PC-9 (cell line): ENCODE results near the gene DNAJC2.

Experiments used
- CTCF ChIP-seq: fragments of 200-600 bp; sonication (generic); conservative IDR thresholded peaks from 2 replicates; pipeline ENCODE4 v1.6.1; 2017; ENCODE audit warnings: mixed run types, antibody characterized with exemption, mild to moderate bottlenecking, moderate library complexity
- EZH2 ChIP-seq: fragments of 200-600 bp; sonication (generic); IDR thresholded peaks from 2 replicates; pipeline ENCODE4 v1.8.0; 2017; ENCODE audit warnings: antibody characterized with exemption, low read depth

- TF ChIP-seq CTCF: no peak
- TF ChIP-seq EZH2: no peak
Observed at GRCh38 chr7:103325744-103326143, 18.8 kb downstream of the DNAJC2 start.
